Stimulated activated CD4-positive, alpha-beta T cell treated with anti-CD3 and anti-CD28 coated beads, TNF-alpha, amount 100 ng/mL, for 48 hours (primary cell): Measurements from ENCODE around the gene UMAD1.

Experiments
- DNase-seq, 3 donors: peaks; one replicate each; pipeline ENCODE4 v3.0.0-alpha.2; 2020; ENCODE audit warnings: low read depth in 3 of 3

Gene UMAD1

GRCh38 chr7:7922684-7923385 is 282.3 kb downstream of the UMAD1 start:
- no peak for DNase-seq

- DNase-seq: no peak
Measured at GRCh38 chr7:7923818-7924217, 283.3 kb downstream of the UMAD1 start.

GRCh38 chr7:7924303-7924702 is 283.8 kb downstream of the UMAD1 start:
- DNase-seq: no peak
